HepG2 (cell line): ENCODE data around the gene TFAM. TPM values are rescaled to one million over a fixed set of nuclear protein-coding genes. Genes with fewer than 3 reads are reported as not detected.

Source experiments
- ATAC-seq: fragments of 200-7000 bp; cut with Tn5 transposase; 3 replicates; pipeline ENCODE4 v1.9.1; 2020; ENCODE audit warnings: mild to moderate bottlenecking, moderate library complexity
- Bru-seq: library from RNA; stranded (reverse); fragments of 400-500 nt; gene quantifications from one replicate; lab custom pipeline; 2021; lab: Mats Ljungman, UMichigan
- BruChase-seq, 2 experiments: library from RNA; stranded (reverse); fragments of 400-500 nt; gene quantifications; one replicate each; lab custom pipeline; 2021; lab: Mats Ljungman, UMichigan
- BruUV-seq: library from RNA; stranded (reverse); fragments of 400-500 nt; replicated peaks from 2 replicates; lab custom pipeline; 2021; lab: Mats Ljungman, UMichigan
- CTCF ChIA-PET: fragments of 300-600 bp; formaldehyde crosslinking; extraction: SDS; loops from one replicate; lab custom pipeline; 2021; ENCODE audit warnings: low total read pairs, inconsistent platforms, low intra/inter-chr PET ratio; lab: Yijun Ruan, JAX
- POLR2A ChIA-PET: fragments of 350-600 bp; sonication (Branson Sonifier 250); formaldehyde crosslinking; loops from one replicate; lab custom pipeline; 2020; ENCODE audit warnings: antibody characterized with exemption, inconsistent platforms; lab: Yijun Ruan, JAX
- DNase-seq: peaks from one replicate; pipeline ENCODE4 v3.0.0-alpha.2; 2015; ENCODE audit warnings: low spot score
- FAIRE-seq: peaks from 3 replicates; lab custom pipeline; 2011; peaks lifted over from hg19 to GRCh38; lab: Jason Lieb, UNC
- H2AFZ ChIP-seq: one replicate; pipeline ENCODE4 v1.6.1; 2011; ENCODE audit warnings: low read length, inconsistent platforms
- H3K27ac ChIP-seq: fragments of 300-600 bp; 3 replicates; pipeline ENCODE4 v1.8.0; 2011; ENCODE audit warnings: mixed run types, mild to moderate bottlenecking, mixed read lengths, low read length, inconsistent platforms; ENCODE audit not compliant: insufficient read depth; ENCODE audit errors: extremely low read length
- H3K27me3 ChIP-seq, 2 experiments: fragments of 200-600 bp in 1 of 2; 2 replicates in 1 of 2; 3 replicates in 1 of 2; pipeline versions ENCODE4 v1.6.0 to v1.8.0; 2011; ENCODE audit warnings: low read length in 2 of 2, mild to moderate bottlenecking in 2 of 2, moderate library complexity in 2 of 2, inconsistent platforms in 1 of 2; ENCODE audit not compliant: insufficient read depth in 2 of 2, control insufficient read depth in 1 of 2
- H3K36me3 ChIP-seq, 2 experiments: fragments of 200-600 bp in 1 of 2; replicated peaks in 1 of 2; 2 replicates in 1 of 2; 3 replicates in 1 of 2; pipeline versions ENCODE4 v1.5.1 to v1.8.0; 2011; ENCODE audit warnings: low read length in 2 of 2, inconsistent platforms in 1 of 2; ENCODE audit not compliant: insufficient read depth in 2 of 2, control insufficient read depth in 1 of 2
- H3K4me1 ChIP-seq: 2 replicates; pipeline ENCODE4 v1.5.1; 2012; ENCODE audit warnings: low read length, inconsistent platforms; ENCODE audit not compliant: insufficient read depth
- H3K4me2 ChIP-seq: 2 replicates; pipeline ENCODE4 v1.6.0; 2011; ENCODE audit warnings: low read depth, low read length, inconsistent platforms
- H3K4me3 ChIP-seq, 3 experiments: fragments of 200-600 bp in 1 of 3; sonication (generic), shearing (Covaris generic) in 1 of 3; replicated peaks in 1 of 3; 2 replicates each; pipeline ENCODE4 v1.5.1; 2011 to 2016; ENCODE audit warnings: low read length in 3 of 3, inconsistent platforms in 2 of 3, low read depth in 2 of 3, mild to moderate bottlenecking in 2 of 3, control low read depth in 1 of 3, mixed read lengths in 1 of 3; ENCODE audit not compliant: insufficient read depth in 1 of 3
- H3K79me2 ChIP-seq: one replicate; pipeline ENCODE4 v1.6.1; 2011; ENCODE audit warnings: low read length, inconsistent platforms; ENCODE audit not compliant: insufficient read depth
- H3K9ac ChIP-seq: 2 replicates; pipeline ENCODE4 v1.6.0; 2011; ENCODE audit warnings: mild to moderate bottlenecking, low read depth, low read length, inconsistent platforms; ENCODE audit not compliant: insufficient read depth
- H3K9me3 ChIP-seq: 2 replicates; pipeline ENCODE4 v1.5.1; 2012; ENCODE audit warnings: mild to moderate bottlenecking, low read length
- H4K20me1 ChIP-seq: 2 replicates; pipeline ENCODE4 v1.6.0; 2011; ENCODE audit warnings: inconsistent platforms, mild to moderate bottlenecking, low read length, moderate library complexity; ENCODE audit not compliant: insufficient read depth
- MAX ChIP-seq: IDR thresholded peaks from 2 replicates; pipeline ENCODE4 v1.6.1; 2012; ENCODE audit warnings: inconsistent platforms
- MEF2D ChIP-seq: sonication (generic); formaldehyde crosslinking; IDR thresholded peaks from 2 replicates; pipeline ENCODE4 v1.5.1; 2020; ENCODE audit warnings: mild to moderate bottlenecking, missing genetic modification reagents
- NR2C2 ChIP-seq: sonication (generic); formaldehyde crosslinking; IDR thresholded peaks from 2 replicates; pipeline ENCODE4 v1.4.0; 2020; ENCODE audit warnings: missing genetic modification reagents, mild to moderate bottlenecking, moderate library complexity, borderline replicate concordance
- SIN3B ChIP-seq: fragments of 150-350 bp; IDR thresholded peaks from 2 replicates; pipeline ENCODE4 v1.6.1; 2014; ENCODE audit warnings: low read length
- ZNF143 ChIP-seq: sonication (generic); formaldehyde crosslinking; IDR thresholded peaks from 2 replicates; pipeline ENCODE4 v1.4.0; 2020; ENCODE audit warnings: missing genetic modification reagents
- ZNF224 ChIP-seq: sonication (generic); formaldehyde crosslinking; IDR thresholded peaks from 2 replicates; pipeline ENCODE4 v1.5.0; 2020; ENCODE audit warnings: mild to moderate bottlenecking, missing genetic modification reagents
- ZNF280D ChIP-seq: sonication (generic); formaldehyde crosslinking; IDR thresholded peaks from 2 replicates; pipeline ENCODE4 v1.5.1; 2020; ENCODE audit warnings: mild to moderate bottlenecking, missing genetic modification reagents
- ZNF775 ChIP-seq: sonication (generic); formaldehyde crosslinking; IDR thresholded peaks from 2 replicates; pipeline ENCODE4 v1.4.0; 2020; ENCODE audit warnings: missing genetic modification reagents, mild to moderate bottlenecking, moderate library complexity, borderline replicate concordance
- ZNF800 ChIP-seq: sonication (generic); formaldehyde crosslinking; IDR thresholded peaks from 2 replicates; pipeline ENCODE4 v1.4.0; 2020; ENCODE audit warnings: missing genetic modification reagents
- ZZZ3 ChIP-seq: sonication (generic); formaldehyde crosslinking; IDR thresholded peaks from 2 replicates; pipeline ENCODE4 v1.4.0; 2020; ENCODE audit warnings: missing genetic modification reagents, mild to moderate bottlenecking, borderline replicate concordance
- WGBS: methylation state at CpG from one replicate; pipeline ENCODE4 v1.1.6; 2017; ENCODE audit warnings: low lambda C conversion rate; 5-methylcytosine and 5-hydroxymethylcytosine counted together
- in situ Hi-C: cut with HindIII; loops from 2 replicates; pipeline ENCODE4 v1.10.0; 2017; ENCODE audit warnings: low pct_unique_long_range_greater_than_20kb; ENCODE audit not compliant: extremely low pct_ligation_motif_present
- intact Hi-C: fragments of 100-400 bp; cut with micrococcal nuclease; formaldehyde crosslinking; loops from one replicate; pipeline ENCODE4 v1.10.0; 2022; ENCODE audit not compliant: unreplicated experiment
- long read RNA-seq, 2 experiments: library from RNA in 1 of 2; library from polyadenylated mRNA in 1 of 2; stranded (forward) in 1 of 2; unstranded in 1 of 2; transcript quantifications; one replicate each; pipeline ENCODE4 v2.0.0, GENCODE V29; 2019 to 2022
- polyA minus RNA-seq, 3 experiments: library from RNA; depleted of rRNA, polyadenylated mRNA; stranded (reverse); fragments of >200 nt; gene quantifications; 2 replicates each; pipeline ENCODE4 v1.2.3, GENCODE V29; 2011; ENCODE audit warnings: low replicate concordance in 1 of 3
- polyA plus RNA-seq, 8 experiments: library from polyadenylated mRNA; depleted of rRNA in 3 of 8; stranded (reverse) in 7 of 8; unstranded in 1 of 8; fragments of >200 nt; fragmentation: Illumina TruSeq in 4 of 8; extraction: Trizol in 4 of 8; gene quantifications; 2 replicates each; pipeline versions ENCODE4 v1.2.1 to v1.2.3, GENCODE V29; 2011 to 2016; ENCODE audit warnings: low read depth in 4 of 8, missing spikeins in 1 of 8, mixed read lengths in 1 of 8; ENCODE audit not compliant: insufficient read depth in 1 of 8
- total RNA-seq, 5 experiments: library from RNA; depleted of rRNA; stranded (reverse); fragments of >200 nt; fragmentation: Illumina TruSeq; extraction: Trizol; gene quantifications; 2 replicates each; pipeline ENCODE4 v1.2.3, GENCODE V29; 2016; ENCODE audit warnings: low read depth in 1 of 5

The TFAM gene
- total RNA-seq (2016; rRNA removed; fragmentation: Illumina TruSeq; extraction: Trizol) (125 and 189 TPM in 2 replicates), polyA plus RNA-seq (2011; rRNA removed) (15.9 and 18.4 TPM in 2 replicates), polyA minus RNA-seq (2011; rRNA and poly(A)+ RNA removed; ENCODE audit: low replicate concordance) (36.9 and 48.0 TPM in 2 replicates), Bru-seq, nascent RNA (percentile 95 among the genes with signal in this experiment), BruChase-seq, experiment 1, labeled RNA remaining after a 6-hour chase (percentile 98 among the genes with signal in this experiment), BruChase-seq, experiment 2, labeled RNA remaining after a 2-hour chase (percentile 97 among the genes with signal in this experiment)
- total RNA-seq (2016; cell fraction: cytosol; rRNA removed; fragmentation: Illumina TruSeq; extraction: Trizol; ENCODE audit: low read depth) = 7.9 and 8.1 TPM in 2 replicates
- 132 and 207 TPM in 2 replicates for total RNA-seq (2016; cell fraction: insoluble cytoplasmic fraction; rRNA removed; fragmentation: Illumina TruSeq; extraction: Trizol)
- 20.3 TPM in 2 replicates for total RNA-seq (2016; cell fraction: membrane; rRNA removed; fragmentation: Illumina TruSeq; extraction: Trizol)
- 57.2 and 63.1 TPM in 2 replicates for total RNA-seq (2016; cell fraction: nucleus; rRNA removed; fragmentation: Illumina TruSeq; extraction: Trizol)
- 17.6 and 17.9 TPM in 2 replicates for polyA plus RNA-seq (2011; cell fraction: cytosol; rRNA removed)
- polyA plus RNA-seq (2011; cell fraction: nucleus; rRNA removed) = 4.4 and 5.2 TPM in 2 replicates
- 34.0 and 48.9 TPM in 2 replicates for polyA plus RNA-seq (2012)
- 4.8 and 5.4 TPM in 2 replicates for polyA plus RNA-seq (2016; cell fraction: cytosol; fragmentation: Illumina TruSeq; extraction: Trizol; ENCODE audit: low read depth)
- polyA plus RNA-seq (2016; cell fraction: insoluble cytoplasmic fraction; fragmentation: Illumina TruSeq; extraction: Trizol; ENCODE audit: low read depth) = 129 and 145 TPM in 2 replicates
- polyA plus RNA-seq (2016; cell fraction: membrane; fragmentation: Illumina TruSeq; extraction: Trizol; ENCODE audit: low read depth) = 9.8 and 10.5 TPM in 2 replicates
- polyA plus RNA-seq (2016; cell fraction: nucleus; fragmentation: Illumina TruSeq; extraction: Trizol; ENCODE audit: insufficient read depth, low read depth) = 56.9 and 60.1 TPM in 2 replicates
- polyA minus RNA-seq (2011; cell fraction: cytosol; rRNA and poly(A)+ RNA removed) = 20.1 and 21.5 TPM in 2 replicates
- 23.4 and 24.2 TPM in 2 replicates for polyA minus RNA-seq (2011; cell fraction: nucleus; rRNA and poly(A)+ RNA removed)
- long read RNA-seq, experiment 1, full-length matches to known transcripts = 25 of 64 reads
- long read RNA-seq, experiment 1, partial matches to known transcripts = 35 of 64 reads
- long read RNA-seq, experiment 1, other reads (novel, unspliced or antisense) = 4 of 64 reads
- long read RNA-seq, experiment 2, full-length matches to known transcripts = 39 of 92 reads
- long read RNA-seq, experiment 2, partial matches to known transcripts = 3 of 92 reads
- long read RNA-seq, experiment 2, other reads (novel, unspliced or antisense) = 50 of 92 reads

DNA sequence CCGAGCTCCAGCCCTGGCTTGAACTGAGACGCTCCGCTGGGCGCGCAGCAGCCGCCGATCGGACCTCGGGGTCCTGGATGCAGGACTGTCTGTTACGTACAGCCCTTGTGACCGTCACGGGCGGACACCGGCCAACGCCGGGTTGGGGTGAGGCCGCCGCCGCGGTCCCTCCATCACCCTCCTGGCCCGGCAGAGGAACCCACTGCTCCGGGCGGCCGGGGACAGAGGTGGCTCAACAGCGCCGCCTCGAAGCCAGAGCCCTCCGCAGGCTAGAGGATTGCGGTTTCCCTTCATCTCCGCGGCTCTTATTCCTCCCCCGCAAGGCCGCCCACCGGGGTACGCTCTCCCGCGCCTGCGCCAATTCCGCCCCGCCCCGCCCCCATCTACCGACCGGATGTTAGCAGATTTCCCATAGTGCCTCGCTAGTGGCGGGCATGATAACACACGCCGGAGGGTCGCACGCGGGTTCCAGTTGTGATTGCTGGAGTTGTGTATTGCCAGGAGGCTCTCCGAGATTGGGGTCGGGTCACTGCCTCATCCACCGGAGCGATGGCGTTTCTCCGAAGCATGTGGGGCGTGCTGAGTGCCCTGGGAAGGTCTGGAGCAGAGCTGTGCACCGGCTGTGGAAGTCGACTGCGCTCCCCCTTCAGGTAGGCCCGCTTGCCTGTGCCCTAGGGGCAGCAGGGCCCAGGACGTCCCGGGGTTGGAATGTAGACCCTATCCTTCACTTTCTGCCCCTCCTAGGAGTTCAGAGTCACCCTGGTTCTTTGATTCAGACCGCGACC is at the start of gene TFAM:
TFAM (plus strand) TSS at position 412 of the 785 bp plus-strand sequence; CDS start at position 550, 138 bp downstream.
- peak within 1 kb of the TSS; percentile 71 for H2AFZ ChIP-seq
- H3K9me3 ChIP-seq = no peaks in the 10 kb centered on the region
- H3K4me3 ChIP-seq = peak within 1 kb of the TSS; percentile 78 to 96 (median 90)
- H3K27me3 ChIP-seq = no peaks in the 10 kb centered on the region; a peak in 1 of 5 replicates
- ChIA-PET POLR2A (interaction anchor here (0.9 to 3.0 kb wide), 9 partner anchors 12 to 116 kb away, joined by 3 to 13 read pairs (median 7); partner anchors contain the start of genes CISD1 and UBE2D1), CTCF (interaction anchor here (1.6 to 2.3 kb wide), 2 partner anchors 86 to 208 kb away, joined by 4 to 34 read pairs; no protein-coding TSS in a partner anchor)
- no peaks in the 10 kb centered on the region for H4K20me1 ChIP-seq
- H3K27ac ChIP-seq = peak within 1 kb of the TSS; percentile 82
- ATAC-seq (peak; percentile 97), FAIRE-seq (no peak), DNase-seq (peak; percentile 88)
- H3K9ac ChIP-seq = peak within 1 kb of the TSS; percentile 88
- peak within 1 kb of the TSS; percentile 89 for H3K4me2 ChIP-seq
- peaks cover 44% of the 10 kb centered on the region for H3K79me2 ChIP-seq
- H3K4me1 ChIP-seq = peaks cover 38% of the 10 kb centered on the region
- in situ Hi-C loops (loop anchor here (5.0 to 10.0 kb wide), 2 partner anchors 83 to 200 kb away; no protein-coding TSS in a partner anchor), intact Hi-C loops (loop anchor here (1.0 to 5.0 kb wide), 5 partner anchors 51 to 256 kb away; partner anchors contain the start of gene CISD1)
- BruUV-seq = no TSS peak
- H3K36me3 ChIP-seq = peaks cover 8 to 30% of the 10 kb centered on the region in 2 experiments; a peak in 4 of 5 replicates
- WGBS = 0% methylated on average over 5 of the region's 65 CpGs
- TF ChIP-seq MAX (peak; percentile 95), MEF2D (CRISPR knock-in tag) (peak; percentile 86; the same call in 1 of the 2 replicates), ZNF280D (CRISPR knock-in tag) (peak; percentile 71; the same call in 1 of the 2 replicates), ZNF800 (CRISPR knock-in tag) (peak; percentile 56; the same call in 1 of the 2 replicates), SIN3B (no peak; the same call in 1 of the 2 replicates), ZNF143 (CRISPR knock-in tag) (peak; percentile 92), ZNF224 (no peak), NR2C2 (CRISPR knock-in tag) (peak; percentile 40; the same call in 1 of the 2 replicates), ZNF775 (CRISPR knock-in tag) (no peak), ZZZ3 (no peak; the same call in 1 of the 2 replicates)
